ENCODE data around the gene ANO1.

Gene ANO1

GRCh38 chr11:70168405-70168754 lies 90.3 kb downstream of the ANO1 start:
- no peak for DNase-seq

DNA sequence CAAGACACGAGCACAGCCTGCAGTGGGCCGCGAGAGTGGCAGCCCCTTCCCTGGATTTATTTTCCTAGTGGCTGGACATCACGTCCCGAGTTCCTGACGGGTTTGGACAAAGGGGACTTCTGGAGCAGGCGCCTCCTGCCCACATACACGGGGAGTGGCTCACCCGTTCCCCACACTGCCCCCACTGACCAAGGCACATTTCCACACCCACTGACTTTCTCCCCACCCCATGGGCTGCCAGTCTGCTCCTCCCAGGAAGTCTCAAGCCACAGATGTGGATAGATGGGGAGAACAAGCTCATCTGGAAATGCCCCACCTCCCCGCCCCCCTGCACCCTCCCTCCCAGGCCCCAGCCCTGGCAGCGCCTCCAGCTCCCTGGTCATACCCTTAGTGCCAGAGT lies 91.0 kb downstream of the ANO1 start:
- DNase-seq = peak; percentile 53

GRCh38 chr11:70169632-70170031 lies 91.5 kb downstream of the ANO1 start:
- no peak for DNase-seq

DNA sequence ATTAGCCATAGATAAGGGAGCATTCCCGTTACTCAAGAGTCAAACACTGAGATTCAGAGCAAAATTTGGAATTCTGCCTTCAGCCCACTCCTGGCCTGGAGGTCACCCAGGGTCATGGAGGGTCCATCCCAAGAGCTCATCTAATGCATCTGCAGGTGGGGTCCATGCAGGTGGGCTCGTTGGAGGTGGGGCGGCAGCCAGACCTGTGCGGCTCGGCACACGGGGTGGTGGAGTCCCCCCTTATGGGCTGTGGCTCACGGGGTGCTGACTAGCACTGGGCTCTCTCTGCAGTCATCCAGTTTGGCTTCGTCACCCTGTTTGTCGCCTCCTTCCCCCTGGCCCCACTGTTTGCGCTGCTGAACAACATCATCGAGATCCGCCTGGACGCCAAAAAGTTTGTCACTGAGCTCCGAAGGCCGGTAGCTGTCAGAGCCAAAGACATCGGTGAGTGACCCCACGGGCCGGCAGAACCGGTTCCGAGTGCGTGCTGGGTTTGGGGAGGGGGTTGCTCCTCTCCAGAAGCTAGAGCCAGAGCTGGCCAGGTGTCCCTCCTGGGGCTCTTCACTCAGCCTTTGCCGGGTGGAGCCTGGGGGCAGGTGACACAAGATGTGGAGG lies 92.6 kb downstream of the ANO1 start:
- DNase-seq = no peak

DNA sequence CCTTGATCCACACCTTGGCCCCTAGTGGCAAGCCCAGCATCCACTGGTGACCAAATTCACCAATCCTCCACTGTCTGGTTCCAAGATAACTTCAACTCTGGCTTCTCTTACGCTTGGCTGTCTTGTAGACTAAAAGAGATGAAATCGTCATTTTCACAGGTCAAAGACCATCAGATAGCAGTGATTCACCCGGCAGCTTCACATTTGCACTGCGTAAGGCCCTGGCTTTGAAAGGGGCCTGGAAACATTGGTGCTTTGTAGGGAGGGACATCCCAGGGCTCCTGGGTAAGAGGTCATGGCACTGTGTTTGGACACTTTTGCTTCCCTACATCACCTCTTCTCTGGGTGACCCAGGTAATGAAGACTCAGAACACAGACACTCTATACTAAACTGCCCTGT lies 94.9 kb downstream of the ANO1 start:
- no peak for DNase-seq

GRCh38 chr11:70174547-70175235 lies 96.6 kb downstream of the ANO1 start:
- DNase-seq = no peak

GRCh38 chr11:70175236-70175698 lies 97.2 kb downstream of the ANO1 start:
- DNase-seq = no peak

GRCh38 chr11:70176940-70177689 lies 99.0 kb downstream of the ANO1 start:
- no peak for DNase-seq

- no peak for DNase-seq
Measured at GRCh38 chr11:70180906-70181305, 102.8 kb downstream of the ANO1 start.

DNA sequence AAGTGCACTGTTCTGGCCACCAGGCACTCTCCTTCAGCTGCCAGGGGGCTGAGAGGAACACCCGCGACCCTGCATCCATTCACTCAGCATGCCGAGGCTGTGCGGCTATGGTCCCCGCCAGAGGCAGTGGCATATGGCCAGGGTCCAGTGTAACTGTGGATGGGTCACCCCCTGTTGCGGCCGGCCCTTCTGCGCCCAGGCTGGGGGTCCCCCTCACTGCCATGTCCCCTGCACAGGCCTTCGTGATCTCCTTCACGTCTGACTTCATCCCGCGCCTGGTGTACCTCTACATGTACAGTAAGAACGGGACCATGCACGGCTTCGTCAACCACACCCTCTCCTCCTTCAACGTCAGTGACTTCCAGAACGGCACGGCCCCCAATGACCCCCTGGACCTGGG lies 104.1 kb downstream of the ANO1 start:
- no peak for DNase-seq

GRCh38 chr11:70183032-70183431 lies 104.9 kb downstream of the ANO1 start:
- no peak for DNase-seq

GRCh38 chr11:70183483-70184176 lies 105.5 kb downstream of the ANO1 start:
- no peak for DNase-seq

DNA sequence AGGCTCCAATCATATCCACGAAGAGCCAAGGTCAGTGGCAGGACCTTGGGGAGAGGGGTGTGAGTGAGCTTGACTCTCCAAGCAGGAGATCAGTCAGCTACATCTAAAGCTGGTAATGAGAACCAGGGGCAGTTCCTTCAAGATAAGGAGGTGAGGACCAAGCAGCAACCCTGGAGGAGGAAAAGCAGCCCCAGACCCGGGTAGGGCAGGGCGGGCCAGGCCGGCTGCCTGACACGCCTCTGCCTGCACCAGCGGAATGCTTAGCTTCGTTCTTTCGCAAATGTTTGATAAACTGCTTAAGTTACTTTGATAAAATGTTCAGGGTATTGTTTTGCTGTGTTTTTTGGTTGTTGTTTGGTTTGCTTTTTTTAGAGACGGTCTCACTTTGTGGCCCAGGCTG lies 106.3 kb downstream of the ANO1 start:
- DNase-seq = no peak

DNA sequence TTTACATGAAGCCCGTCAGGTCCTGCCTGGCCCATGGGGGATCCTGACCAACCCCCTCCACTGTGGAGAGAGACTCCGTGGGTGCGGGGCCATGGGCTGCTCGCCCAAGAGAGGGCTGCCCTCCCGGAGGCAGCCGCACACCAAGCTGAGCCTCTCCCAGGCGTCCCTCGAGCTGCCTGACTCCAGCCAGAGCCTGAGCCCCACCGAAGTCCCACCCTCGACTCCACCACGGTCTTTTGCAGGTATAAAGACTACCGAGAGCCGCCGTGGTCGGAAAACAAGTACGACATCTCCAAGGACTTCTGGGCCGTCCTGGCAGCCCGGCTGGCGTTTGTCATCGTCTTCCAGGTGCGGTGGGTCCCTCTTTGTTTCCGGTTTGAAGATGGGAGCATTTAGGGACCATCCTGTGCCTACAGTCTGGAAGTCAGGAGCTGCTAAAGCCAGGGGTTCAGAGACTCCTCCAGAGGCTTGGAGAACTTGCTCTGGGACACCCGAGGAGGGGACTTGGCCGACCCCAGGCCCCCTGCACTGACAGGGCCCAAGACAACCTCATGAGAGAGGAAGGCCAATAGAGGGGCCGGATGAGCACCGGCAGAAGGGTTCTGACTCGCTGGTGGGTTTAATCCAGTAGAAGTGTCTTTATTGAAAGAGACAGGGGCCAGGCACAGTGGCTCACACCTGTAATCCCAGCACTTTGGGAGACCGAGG lies 107.4 kb downstream of the ANO1 start:
- DNase-seq = no peak

GRCh38 chr11:70186420-70186819 lies 108.3 kb downstream of the ANO1 start:
- DNase-seq = no peak

DNA sequence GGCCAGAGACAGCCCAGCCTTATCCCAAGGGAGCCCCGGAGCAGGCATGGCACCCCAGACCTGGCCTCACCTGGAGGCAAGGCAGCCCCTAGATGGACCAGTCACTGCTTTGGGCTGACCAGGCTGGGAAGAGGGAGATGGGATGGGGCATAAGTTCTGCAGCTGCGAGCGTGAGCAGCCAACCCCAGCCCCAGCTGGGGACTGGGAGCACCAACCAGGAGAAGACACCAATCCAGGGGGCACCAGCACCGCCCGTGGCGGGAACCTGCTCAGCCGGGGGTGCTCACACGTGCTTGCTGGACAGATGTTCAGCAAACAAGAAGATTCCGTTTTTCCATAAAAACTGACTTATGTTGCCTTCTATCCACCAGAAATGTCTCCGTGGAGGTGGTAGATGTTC lies 108.8 kb downstream of the ANO1 start:
- DNase-seq = no peak

GRCh38 chr11:70187771-70188170 lies 109.7 kb downstream of the ANO1 start:
- DNase-seq = no peak

- DNase-seq = no peak
Measured at GRCh38 chr11:70189622-70190021, 111.5 kb downstream of the ANO1 start.

DNA sequence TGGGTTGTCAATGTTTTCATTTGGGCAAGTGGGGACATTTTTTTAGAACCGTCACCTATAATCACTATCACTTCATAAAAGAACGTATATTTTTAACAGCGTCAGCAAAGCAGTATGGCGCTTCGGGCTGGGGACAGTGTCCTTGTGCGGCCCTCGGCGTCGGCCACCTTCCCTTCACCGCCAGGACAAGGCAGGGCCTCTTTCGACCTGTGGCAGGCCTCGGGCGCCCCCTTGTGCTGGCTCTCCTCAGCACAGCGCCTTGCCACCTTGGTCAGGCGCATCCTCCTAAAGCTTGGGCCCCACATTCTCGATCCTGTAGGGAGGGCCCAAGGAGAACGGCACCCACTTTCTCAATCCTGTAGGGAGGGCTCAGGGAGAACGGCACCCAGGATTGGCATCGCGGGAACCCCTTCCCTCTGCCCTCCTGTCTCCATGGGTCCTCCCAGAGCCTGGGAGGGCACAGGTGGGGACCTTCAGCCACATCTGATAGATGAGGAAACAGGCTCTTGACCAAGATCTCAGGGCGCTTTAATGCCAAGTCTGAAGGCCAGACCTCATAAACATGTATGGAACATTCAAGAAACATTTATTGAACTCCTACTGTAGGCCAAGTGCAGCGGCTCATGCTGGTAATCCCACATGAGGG lies 113.5 kb downstream of the ANO1 start:
- DNase-seq = peak; percentile 73

- DNase-seq = peak; percentile 31
Measured at GRCh38 chr11:70192666-70193410, 114.7 kb downstream of the ANO1 start.
